Fibroblast of pulmonary artery (primary cell): ENCODE data around the gene TRPV4.

Experiments
- DNase-seq: peaks from one replicate; pipeline ENCODE4 v3.0.0-alpha.2; 2010; ENCODE audit warnings: low read depth
- H3K4me3 ChIP-seq: replicated peaks from 2 replicates; pipeline ENCODE4 v1.5.1; 2011; ENCODE audit warnings: low read depth, mild to moderate bottlenecking, control low read depth, low read length, moderate library complexity
- TF ChIP-seq, protein P1 (sequence below): IDR thresholded peaks from 2 replicates; pipeline ENCODE4 v1.5.1; 2011; ENCODE audit warnings: mild to moderate bottlenecking, control low read depth, low read length, inconsistent platforms; ENCODE audit errors: missing control alignments

TRPV4 gene

DNA sequence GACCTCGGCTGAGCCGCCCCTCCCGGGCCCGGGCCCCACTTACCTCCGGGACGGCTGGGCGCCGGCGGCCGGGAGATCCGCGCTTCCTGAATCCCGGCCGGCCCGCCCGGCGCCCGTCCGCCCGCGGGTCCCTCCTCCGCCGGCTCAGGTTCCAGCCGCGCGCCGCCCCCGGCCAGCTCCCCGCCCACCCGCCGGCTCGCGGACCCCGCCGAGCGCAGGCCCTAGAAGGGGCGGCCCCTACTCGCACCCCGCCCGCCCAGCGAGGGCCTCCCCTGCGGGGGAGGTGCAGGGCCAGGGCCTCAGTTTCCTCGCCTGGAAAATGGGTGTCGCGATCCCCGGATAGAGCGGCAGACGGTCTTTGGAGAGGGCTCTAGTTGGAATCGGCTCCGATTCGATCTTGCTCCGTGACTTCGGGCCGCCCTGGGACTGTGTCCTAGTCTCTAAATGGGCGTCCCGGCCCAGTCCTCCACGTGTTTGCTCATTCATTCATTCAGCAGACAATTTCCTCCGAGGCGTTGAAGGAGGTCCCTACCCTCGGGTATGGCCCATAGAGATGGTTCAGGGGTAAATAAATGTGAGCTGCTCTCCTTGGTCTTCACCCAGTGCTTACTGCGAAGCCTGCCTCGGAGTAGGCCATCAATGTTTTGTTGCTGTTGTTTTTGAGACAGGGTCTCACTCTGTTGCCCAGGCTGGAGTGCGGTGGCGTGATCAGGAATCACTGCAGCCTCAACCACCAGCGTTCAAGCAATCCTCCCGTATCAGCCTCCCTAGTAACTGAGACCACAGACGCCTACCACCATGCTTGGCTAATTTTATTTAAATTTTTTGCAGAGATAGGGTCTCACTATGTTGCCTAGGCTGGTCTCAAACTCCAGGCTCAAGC, at the start of gene TRPV4:
Gene TRPV4 (minus strand): TSS at position 92 of the 883 bp plus-strand sequence. CDS start 18,602 bp downstream, outside the sequence.
- DNase-seq = peak; percentile 44
- TF ChIP-seq, protein P1, sequence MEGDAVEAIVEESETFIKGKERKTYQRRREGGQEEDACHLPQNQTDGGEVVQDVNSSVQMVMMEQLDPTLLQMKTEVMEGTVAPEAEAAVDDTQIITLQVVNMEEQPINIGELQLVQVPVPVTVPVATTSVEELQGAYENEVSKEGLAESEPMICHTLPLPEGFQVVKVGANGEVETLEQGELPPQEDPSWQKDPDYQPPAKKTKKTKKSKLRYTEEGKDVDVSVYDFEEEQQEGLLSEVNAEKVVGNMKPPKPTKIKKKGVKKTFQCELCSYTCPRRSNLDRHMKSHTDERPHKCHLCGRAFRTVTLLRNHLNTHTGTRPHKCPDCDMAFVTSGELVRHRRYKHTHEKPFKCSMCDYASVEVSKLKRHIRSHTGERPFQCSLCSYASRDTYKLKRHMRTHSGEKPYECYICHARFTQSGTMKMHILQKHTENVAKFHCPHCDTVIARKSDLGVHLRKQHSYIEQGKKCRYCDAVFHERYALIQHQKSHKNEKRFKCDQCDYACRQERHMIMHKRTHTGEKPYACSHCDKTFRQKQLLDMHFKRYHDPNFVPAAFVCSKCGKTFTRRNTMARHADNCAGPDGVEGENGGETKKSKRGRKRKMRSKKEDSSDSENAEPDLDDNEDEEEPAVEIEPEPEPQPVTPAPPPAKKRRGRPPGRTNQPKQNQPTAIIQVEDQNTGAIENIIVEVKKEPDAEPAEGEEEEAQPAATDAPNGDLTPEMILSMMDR = no peak
- peak within 1 kb of the TSS; percentile 62 for H3K4me3 ChIP-seq

DNA sequence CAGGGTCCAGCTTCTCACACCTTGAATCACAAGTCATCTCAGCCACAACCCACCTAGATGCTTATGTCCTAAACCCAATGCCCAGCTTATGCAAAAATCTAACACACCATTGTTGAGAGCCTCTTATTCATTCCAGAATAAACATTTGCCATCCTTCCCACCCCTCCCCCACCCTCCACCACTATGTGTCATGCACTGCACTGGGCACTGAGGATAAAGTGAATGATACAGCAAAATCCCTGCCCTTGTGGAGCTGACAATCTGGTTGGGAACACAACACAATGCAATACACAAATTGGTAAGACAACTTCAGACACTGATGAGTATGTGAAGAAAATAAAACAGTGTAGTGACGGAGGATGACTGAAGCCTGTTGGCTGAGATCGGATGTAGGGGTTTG, 48.6 kb upstream of the TRPV4 start:
- no peak overlapping the region for H3K4me3 ChIP-seq
- DNase-seq = no peak
- TF ChIP-seq, protein P1 = no peak

DNA sequence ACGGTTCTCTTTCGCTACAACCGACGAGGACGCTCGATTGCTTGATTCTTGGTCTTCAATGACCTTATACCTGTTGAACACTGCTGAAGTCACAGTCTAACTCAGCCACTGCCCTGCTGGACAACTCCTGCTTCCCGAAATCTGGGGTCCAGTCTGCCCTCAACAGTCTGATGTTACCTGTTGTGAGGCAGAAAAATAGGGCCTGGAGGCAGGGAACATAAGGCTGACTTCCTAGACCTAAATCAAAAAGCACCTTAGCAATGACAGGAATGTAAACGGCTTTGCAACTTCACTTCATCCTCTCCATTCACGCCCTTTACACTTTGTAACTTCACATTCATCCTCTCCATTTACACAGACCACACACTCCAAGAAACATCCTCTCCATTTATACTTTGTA, 47.7 kb upstream of the TRPV4 start:
- TF ChIP-seq, protein P1 = no peak
- no peak for DNase-seq
- H3K4me3 ChIP-seq = peak overlapping the region; percentile 67

DNA sequence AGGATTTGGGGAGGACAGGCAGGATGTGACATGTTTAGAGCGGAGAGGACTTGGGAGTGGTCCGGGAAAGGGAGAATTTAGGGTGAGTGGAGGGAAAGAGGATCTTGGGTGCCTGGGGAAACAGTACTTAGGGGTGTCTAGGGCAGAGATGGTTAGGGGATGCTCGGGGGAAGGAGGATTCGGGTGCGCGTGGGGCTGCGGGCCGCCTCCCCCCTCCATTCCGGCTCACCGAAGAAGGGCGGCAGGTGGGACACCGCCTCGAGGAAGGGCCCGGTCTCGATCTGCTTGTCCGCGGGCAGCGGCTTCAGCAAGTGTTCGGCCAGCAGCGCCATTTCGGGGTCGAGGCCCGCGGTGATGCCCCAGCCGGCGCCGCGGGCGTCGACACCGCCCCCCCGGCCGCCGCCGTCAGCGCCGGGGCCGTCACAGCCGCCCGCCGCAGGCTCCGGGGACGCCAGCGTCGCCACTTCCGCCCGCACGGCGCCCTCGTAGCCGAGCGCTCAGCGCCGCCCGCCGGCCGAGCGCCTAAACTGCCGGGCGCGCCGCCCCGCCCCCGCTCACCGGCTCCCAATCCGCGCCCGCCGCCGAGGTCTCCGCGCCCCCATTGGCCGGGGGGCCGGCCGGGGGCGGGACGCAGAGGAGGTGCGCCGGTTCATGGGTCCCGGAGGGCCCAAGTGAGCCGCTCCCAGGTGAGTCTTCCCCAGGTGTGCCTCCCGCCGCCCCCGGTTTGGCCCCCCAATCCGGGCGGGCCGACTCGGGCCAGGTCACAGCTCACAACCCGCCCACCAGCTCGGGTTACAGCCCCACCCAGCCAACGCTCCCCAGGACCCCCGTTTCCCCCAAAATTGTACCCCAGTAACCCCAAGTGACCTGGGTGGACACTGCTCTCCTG, 47.1 kb upstream of the TRPV4 start, which contains the start of gene GLTP:
Gene GLTP (minus strand): TSS at position 499 of the 889 bp plus-strand sequence. CDS start 167 bp downstream, at position 332.
- TF ChIP-seq, protein P1 = no peak
- peak; percentile 70 for DNase-seq
- H3K4me3 ChIP-seq = peak within 1 kb of the TSS; percentile 67

DNA sequence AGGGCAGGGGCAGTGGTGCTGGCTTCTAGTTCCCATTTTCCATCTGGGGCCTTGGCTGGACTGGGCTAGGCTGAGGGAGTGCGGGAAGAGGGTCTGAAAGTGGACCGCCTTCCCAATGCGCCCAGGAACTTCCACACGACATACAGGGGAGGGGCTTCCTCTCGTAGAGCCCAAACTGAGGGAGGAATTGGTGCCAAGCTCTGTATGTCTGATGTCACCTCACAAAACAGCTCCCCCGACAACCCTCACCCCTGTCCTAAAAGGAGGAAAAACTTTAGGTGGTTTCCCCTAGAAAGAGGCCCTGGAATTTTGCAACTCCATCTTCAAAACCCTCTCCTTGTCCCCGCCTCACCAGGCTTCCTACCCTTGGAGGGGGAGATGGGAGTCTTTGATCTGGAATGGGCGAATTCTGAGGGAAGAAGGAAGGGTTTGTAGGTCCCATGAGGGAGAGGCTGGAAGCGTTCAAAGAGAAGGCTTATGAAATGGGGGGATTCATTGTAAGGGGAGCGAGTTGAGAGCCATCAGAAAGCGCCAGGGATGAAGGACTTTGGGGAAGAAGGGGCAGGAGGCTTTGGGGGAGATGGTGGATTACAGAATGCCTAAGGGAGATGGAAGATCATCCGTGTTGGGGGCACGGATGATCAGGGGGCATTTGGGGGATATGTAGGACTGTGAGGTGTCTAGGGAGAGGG, 46.3 kb upstream of the TRPV4 start:
- H3K4me3 ChIP-seq = peak overlapping the region; percentile 65
- TF ChIP-seq, protein P1 = no peak
- DNase-seq = peak; percentile 24

DNA sequence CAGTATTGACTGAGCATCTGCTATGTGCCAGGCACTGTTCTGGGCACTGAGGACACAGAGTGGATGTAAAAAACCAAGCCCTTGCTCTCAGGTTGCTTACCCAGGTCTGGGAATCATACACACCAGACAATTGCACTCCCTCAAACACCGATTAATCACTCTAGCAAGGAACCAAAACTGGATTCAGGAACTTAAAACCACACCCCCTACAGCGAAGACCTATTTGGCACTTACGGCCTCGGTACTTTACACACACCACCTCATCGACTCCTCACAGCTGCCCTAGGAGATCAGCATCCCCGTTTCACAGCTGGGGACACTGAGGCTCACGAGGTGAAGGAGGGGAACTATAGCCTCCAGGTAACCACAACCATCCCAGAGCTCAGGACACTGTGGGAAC, 45.6 kb upstream of the TRPV4 start:
- no peak for DNase-seq
- H3K4me3 ChIP-seq = peak overlapping the region; percentile 65
- TF ChIP-seq, protein P1 = no peak
